ENCODE data around the gene MAPRE3. TPM values are rescaled to one million over a fixed set of nuclear protein-coding genes. Genes with fewer than 3 reads are reported as not detected.
A peak's percentile ranks its signal among the peaks of the same experiment; 100 is the strongest.

Gene MAPRE3
- total and polyA plus RNA-seq, 9 of the 15 experiments (the other 6 are each of a cell fraction or from before 2014, with no cell fraction given), result 0.70 to 43.2 (median 12.6) TPM

DNA sequence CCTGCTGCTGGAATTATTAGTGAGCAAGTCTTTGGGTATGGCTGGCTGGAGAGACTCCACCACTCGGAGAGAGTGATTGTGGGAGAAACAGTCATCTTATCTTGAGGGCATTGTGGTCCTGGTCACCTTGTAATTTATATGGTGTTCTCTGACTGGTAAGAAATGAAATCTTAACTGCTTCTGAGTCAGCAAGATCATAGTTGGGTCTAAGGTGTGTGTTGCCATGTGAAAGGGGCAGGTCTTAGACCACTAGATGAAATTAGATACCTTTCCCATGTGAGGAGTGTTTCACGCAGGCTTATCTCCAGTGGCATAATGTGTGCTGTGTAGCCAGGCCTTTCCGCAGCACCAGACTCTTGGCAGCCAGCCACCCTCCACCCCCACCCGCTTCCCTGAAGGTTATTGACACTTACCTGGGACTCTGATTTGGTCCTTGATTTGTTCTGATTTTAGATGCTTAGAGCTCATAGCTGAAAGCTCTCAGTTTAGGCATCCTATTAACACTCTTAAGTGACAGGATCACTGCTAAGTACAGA, 7.7 kb downstream of the MAPRE3 start (continued):
- TF ChIP-seq, protein P1, sequence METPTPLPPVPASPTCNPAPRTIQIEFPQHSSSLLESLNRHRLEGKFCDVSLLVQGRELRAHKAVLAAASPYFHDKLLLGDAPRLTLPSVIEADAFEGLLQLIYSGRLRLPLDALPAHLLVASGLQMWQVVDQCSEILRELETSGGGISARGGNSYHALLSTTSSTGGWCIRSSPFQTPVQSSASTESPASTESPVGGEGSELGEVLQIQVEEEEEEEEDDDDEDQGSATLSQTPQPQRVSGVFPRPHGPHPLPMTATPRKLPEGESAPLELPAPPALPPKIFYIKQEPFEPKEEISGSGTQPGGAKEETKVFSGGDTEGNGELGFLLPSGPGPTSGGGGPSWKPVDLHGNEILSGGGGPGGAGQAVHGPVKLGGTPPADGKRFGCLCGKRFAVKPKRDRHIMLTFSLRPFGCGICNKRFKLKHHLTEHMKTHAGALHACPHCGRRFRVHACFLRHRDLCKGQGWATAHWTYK (CRISPR knock-in tag; IDR thresholded peaks at IDR 0.05), result 0 out of 2 replicates have a peak, but pooled peaks have one; percentile 26
- TF ChIP-seq SMARCE1 (IDR thresholded peaks at IDR 0.05), result peak; percentile 78
- peak; percentile 65; the same call in 1 of the 2 replicates for TF ChIP-seq POLR2AphosphoS5 (IDR thresholded peaks at IDR 0.05; ENCODE audit: control insufficient read depth, insufficient read depth, low read depth, low read length)
- TF ChIP-seq NFIC (IDR thresholded peaks at IDR 0.05), result peak; percentile 95
- TF ChIP-seq KLF16 (IDR thresholded peaks at IDR 0.05), result peak; percentile 55; the same call in 1 of the 2 replicates
- TF ChIP-seq HDAC2 (IDR thresholded peaks at IDR 0.05), result peak; percentile 93
- peak; percentile 75 to 93; a peak in 3 of 4 replicates for TF ChIP-seq HDAC1 (IDR thresholded peaks at IDR 0.05)
- TF ChIP-seq, protein P2, sequence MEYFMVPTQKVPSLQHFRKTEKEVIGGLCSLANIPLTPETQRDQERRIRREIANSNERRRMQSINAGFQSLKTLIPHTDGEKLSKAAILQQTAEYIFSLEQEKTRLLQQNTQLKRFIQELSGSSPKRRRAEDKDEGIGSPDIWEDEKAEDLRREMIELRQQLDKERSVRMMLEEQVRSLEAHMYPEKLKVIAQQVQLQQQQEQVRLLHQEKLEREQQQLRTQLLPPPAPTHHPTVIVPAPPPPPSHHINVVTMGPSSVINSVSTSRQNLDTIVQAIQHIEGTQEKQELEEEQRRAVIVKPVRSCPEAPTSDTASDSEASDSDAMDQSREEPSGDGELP (CRISPR knock-in tag; IDR thresholded peaks at IDR 0.05; ENCODE audit: borderline replicate concordance), result peak; percentile 36; the same call in 1 of the 2 replicates
- TF ChIP-seq MAFG (tag; conservative IDR thresholded peaks at IDR 0.05), result peak; percentile 51; the same call in 1 of the 2 replicates
- no peak for TF ChIP-seq HNRNPUL1 (IDR thresholded peaks at IDR 0.05; ENCODE audit: low read length)
- TF ChIP-seq ZNF586 (CRISPR knock-in tag; conservative IDR thresholded peaks at IDR 0.05), result no peak
- TF ChIP-seq SMAD4 (CRISPR knock-in tag; conservative IDR thresholded peaks at IDR 0.05), result 0 out of 2 replicates have a peak, but pooled peaks have one; percentile 35
- TF ChIP-seq LARP7 (IDR thresholded peaks at IDR 0.05), result no peak
- TF ChIP-seq KDM1A (IDR thresholded peaks at IDR 0.05), result peak; percentile 99 to 100
- TF ChIP-seq MYC (IDR thresholded peaks at IDR 0.05; ENCODE audit: low read depth, low read length), result peak; percentile 52; the same call in 1 of the 2 replicates
- no peak for TF ChIP-seq MYC (CRISPR knock-in tag; IDR thresholded peaks at IDR 0.05; ENCODE audit: borderline replicate concordance, low read depth)
- TF ChIP-seq GABPB2 (CRISPR knock-in tag; conservative IDR thresholded peaks at IDR 0.05), result no peak
- TF ChIP-seq NFE2 (IDR thresholded peaks at IDR 0.05; ENCODE audit: low read depth), result peak; percentile 75
- TF ChIP-seq SOX6 (IDR thresholded peaks at IDR 0.05), result peak; percentile 70; the same call in 1 of the 2 replicates
- TF ChIP-seq GATA2 (CRISPR knock-in tag; IDR thresholded peaks at IDR 0.05), result peak; percentile 57; the same call in 1 of the 2 replicates
- peak; percentile 73 for TF ChIP-seq NCOR1 (IDR thresholded peaks at IDR 0.05)
- TF ChIP-seq CBFA2T3 (IDR thresholded peaks at IDR 0.05), result peak; percentile 88
- no peak for TF ChIP-seq SRSF7 (optimal IDR thresholded peaks at IDR 0.05; ENCODE audit: low read depth, low read length)
- peak; percentile 76 for TF ChIP-seq EP300 (IDR thresholded peaks at IDR 0.05; ENCODE audit: low read length)
- peak; percentile 65 for TF ChIP-seq CTBP1 (IDR thresholded peaks at IDR 0.05; ENCODE audit: borderline replicate concordance)
- TF ChIP-seq, protein P3, sequence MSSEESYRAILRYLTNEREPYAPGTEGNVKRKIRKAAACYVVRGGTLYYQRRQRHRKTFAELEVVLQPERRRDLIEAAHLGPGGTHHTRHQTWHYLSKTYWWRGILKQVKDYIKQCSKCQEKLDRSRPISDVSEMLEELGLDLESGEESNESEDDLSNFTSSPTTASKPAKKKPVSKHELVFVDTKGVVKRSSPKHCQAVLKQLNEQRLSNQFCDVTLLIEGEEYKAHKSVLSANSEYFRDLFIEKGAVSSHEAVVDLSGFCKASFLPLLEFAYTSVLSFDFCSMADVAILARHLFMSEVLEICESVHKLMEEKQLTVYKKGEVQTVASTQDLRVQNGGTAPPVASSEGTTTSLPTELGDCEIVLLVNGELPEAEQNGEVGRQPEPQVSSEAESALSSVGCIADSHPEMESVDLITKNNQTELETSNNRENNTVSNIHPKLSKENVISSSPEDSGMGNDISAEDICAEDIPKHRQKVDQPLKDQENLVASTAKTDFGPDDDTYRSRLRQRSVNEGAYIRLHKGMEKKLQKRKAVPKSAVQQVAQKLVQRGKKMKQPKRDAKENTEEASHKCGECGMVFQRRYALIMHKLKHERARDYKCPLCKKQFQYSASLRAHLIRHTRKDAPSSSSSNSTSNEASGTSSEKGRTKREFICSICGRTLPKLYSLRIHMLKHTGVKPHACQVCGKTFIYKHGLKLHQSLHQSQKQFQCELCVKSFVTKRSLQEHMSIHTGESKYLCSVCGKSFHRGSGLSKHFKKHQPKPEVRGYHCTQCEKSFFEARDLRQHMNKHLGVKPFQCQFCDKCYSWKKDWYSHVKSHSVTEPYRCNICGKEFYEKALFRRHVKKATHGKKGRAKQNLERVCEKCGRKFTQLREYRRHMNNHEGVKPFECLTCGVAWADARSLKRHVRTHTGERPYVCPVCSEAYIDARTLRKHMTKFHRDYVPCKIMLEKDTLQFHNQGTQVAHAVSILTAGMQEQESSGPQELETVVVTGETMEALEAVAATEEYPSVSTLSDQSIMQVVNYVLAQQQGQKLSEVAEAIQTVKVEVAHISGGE (CRISPR knock-in tag; IDR thresholded peaks at IDR 0.05), result 0 out of 6 replicates have a peak, but pooled peaks of 1 of the 3 experiments have one; percentile 32

Data from K562 (cell line).